NCI-H187 (cell line): ENCODE data around the gene MFAP2.
"Not testable (repeated sequence)": the region's sequence is repeated elsewhere in the genome, so short reads cannot be mapped to it uniquely, and the experiment has no call there.

Experiments used
- DNase-seq, 2 experiments: peaks; one replicate each; lab custom pipeline; 2025; lab: John Stamatoyannopoulos, UW

Gene MFAP2

GRCh38 chr1:16961297-16962133, 18.9 kb downstream of the MFAP2 start:
- DNase-seq: no peak

DNA sequence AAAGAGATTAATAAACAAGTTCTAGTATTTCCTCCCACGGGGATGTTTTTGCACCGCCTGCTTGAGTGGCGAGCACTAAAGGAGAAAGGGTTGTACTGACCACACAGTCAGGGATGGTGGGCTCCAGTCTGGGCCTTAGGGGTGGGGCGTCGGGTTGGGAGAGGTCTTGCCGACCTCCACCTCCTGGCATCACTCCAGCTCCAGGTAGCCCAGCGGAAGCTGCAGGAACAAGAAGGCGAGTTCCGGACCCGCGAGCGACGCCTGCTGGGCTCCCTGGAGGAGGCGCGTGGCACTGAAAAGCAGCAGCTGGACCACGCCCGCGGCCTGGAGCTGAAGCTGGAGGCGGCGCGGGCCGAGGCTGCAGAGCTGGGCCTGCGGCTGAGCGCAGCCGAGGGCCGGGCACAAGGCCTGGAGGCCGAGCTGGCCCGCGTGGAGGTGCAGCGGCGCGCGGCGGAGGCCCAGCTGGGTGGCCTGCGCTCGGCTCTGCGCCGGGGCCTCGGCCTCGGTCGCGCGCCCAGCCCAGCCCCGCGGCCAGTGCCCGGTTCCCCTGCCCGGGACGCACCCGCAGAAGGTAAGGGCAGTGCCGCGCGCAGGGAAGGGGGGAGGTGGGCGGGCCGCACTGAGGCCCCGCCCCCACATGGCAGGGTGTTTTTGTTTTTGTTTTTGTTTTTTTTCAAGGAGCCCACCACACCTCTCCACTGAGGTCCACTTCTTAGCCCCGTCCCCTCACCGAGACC, 19.7 kb downstream of the MFAP2 start:
- DNase-seq: peak; percentile 52 to 78

GRCh38 chr1:16958475-16958874, 21.9 kb downstream of the MFAP2 start:
- no peak for DNase-seq

DNA sequence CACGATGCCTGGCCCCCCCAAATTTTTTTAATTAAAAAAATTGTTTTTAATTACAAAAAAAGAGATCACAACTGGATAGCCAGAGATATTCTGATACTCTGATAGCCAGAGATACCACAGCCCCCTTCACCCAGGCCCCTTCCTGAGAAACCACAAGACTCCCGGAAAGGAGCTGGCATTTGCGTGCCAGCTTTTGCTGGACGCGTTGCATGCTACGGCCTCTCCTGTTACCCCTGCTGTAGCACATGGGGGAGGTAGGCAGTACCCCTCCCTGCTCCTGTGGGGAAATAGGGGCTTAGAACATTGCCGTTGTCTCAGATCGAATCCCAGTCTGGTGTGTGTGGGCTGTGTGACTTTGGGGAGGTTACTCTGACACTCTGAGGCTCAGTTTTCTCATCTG, 22.7 kb downstream of the MFAP2 start:
- no peak for DNase-seq

GRCh38 chr1:16956775-16957174, 23.6 kb downstream of the MFAP2 start:
- no peak for DNase-seq

DNA sequence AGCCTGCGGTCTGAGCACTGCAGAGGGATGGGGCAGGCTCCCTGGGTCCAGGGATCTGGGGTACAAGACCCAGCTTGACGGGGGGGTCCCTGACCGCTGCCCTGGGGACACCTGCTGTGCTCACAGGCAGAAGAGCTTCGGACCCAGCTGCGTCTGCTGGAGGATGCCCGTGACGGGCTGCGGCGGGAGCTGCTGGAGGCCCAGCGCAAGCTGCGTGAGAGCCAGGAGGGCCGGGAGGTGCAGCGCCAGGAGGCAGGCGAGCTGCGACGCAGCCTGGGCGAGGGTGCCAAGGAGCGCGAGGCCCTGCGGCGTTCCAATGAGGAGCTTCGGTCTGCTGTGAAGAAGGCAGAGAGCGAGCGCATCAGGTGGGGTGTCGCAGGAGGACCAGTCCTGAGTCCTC, 25.2 kb downstream of the MFAP2 start:
- no peak for DNase-seq

DNA sequence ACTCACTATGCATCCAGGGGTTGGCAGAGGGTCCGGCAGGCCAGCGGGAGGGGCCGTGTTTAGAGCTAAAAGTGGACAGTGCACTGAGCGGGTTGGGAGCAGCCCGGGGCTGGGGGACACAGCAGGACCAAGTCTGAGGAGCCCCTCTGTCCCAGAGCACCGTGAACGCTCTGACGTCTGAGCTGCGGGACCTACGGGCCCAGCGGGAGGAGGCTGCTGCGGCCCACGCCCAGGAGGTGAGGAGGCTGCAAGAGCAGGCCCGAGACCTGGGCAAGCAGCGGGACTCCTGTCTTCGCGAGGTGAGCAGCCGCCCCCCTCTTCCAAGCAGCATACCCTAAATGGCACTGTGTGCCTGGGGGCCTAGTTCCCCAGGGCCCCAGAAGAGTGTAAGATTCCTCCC, 25.8 kb downstream of the MFAP2 start:
- no peak for DNase-seq

- DNase-seq: not testable (repeated sequence)
Measured at GRCh38 chr1:16952376-16952775, 28.0 kb downstream of the MFAP2 start.

GRCh38 chr1:16949026-16949425, 31.4 kb downstream of the MFAP2 start:
- DNase-seq: not testable (repeated sequence)

GRCh38 chr1:16948282-16948891, 32.0 kb downstream of the MFAP2 start:
- DNase-seq: peak; percentile 78 to 86

DNA sequence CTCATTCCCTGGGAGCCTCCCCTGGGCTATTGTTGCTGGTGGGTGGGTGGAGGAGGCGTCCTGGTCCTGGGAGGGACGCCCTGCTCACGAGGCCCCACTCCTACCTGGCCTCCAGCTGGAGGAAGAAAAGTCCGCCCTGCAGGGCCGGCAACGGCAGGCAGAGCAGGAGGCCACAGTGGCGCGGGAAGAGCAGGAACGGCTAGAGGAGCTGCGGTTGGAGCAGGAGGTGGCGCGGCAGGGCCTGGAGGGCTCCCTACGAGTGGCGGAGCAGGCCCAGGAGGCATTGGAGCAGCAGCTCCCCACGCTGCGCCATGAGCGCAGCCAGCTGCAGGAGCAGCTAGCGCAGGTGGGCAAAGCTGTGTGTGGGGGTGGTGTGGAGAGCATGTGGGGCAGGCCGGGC, 33.8 kb downstream of the MFAP2 start:
- DNase-seq: no peak

DNA sequence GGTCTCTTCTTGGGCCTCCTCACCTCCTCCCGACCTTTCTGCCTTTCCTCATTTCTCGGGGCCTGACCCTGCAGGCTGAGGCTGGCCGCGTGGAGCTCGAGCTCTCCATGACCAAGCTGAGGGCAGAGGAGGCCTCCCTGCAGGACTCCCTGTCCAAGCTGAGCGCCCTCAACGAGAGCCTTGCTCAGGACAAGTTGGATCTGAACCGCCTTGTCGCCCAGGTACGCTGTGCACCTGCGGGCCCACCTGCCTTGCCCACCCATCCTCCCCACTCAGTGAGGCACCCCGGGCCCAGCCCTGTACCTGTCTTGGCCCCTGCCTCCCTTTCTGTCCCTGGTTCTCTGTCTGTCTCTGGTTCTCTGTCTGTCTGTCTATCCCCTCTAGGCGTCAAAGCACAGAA, 34.2 kb downstream of the MFAP2 start:
- DNase-seq: not testable (repeated sequence)

- DNase-seq: not testable (repeated sequence)
Measured at GRCh38 chr1:16945512-16945911, 34.9 kb downstream of the MFAP2 start.

- DNase-seq: no peak
Measured at GRCh38 chr1:16944038-16944437, 36.4 kb downstream of the MFAP2 start.

GRCh38 chr1:16939386-16940180, 40.8 kb downstream of the MFAP2 start:
- not testable (repeated sequence) for DNase-seq

- no peak for DNase-seq
Measured at GRCh38 chr1:16938351-16939321, 41.8 kb downstream of the MFAP2 start.

DNA sequence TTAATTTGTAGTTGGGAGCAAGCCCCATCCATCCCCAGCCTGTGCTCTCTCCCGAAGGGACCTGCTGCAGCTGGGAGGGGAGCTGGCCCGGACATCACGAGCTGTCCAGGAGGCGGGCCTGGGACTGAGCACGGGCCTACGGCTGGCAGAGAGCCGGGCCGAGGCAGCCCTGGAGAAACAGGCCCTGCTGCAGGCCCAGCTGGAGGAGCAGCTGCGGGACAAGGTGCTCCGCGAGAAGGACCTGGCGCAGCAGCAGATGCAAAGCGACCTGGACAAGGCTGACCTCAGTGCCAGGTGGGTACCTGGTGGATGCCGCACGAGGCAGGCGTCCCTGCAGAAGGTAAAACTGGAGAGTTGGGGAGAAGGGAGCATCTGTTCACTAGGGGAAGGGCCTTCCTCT, 43.8 kb downstream of the MFAP2 start:
- not testable (repeated sequence) for DNase-seq

DNA sequence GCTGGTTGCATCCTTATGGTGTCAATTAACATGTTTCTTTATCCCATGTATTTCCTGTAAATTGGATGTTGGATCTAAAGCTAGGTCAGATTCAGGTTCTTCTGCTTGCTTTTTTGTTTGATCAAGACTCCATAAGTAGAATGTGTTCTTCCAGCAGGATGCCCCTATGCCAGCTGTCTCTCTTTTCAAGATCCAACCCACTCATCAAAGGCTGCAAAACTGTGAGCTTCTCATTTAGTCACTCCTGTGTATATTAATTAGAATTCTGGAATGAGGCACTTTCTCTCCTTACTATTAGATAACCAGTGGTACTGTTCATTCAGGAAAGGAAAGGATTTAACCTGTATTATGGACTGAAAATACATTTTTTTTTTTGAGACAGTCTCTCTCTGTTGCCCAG, 46.5 kb downstream of the MFAP2 start:
- DNase-seq: not testable (repeated sequence)

DNA sequence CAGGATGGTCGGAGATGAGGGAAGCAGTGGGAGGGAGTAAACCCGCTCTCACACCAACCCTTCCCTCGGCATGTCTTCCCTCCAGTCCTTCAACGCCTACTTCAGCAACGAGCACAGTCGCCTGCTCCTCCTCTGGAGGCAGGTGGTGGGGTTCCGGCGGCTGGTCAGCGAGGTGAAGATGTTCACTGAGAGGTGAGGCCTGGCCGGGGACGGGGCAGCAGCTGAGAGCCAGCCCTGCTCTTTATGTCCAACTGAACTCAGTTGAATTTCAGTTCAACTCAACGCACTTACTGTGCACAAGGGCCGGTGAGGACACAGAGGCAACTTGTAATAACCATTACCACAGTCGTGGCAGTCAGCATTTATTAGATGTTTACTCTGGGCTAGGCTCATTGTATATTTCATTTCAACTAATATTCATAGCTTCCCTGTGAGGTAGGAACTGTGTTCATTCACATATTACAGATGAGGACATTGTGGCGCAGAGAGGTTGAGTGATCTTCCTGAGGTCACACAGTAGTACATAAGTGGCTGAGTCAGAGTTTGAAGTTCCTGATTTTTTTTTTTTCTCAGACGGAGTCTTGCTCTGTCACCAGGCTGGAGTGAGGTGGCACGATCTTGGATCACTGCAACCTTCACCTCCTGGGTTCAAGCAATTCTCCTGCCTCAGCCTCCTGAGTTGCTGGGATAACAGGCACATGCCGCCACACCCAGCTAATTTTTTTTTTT, 49.0 kb downstream of the MFAP2 start:
- DNase-seq: not testable (repeated sequence)
